Neural crest cell (in vitro differentiated cells): Measurements from ENCODE around the gene PADI2. TPM values are rescaled to one million over a fixed set of nuclear protein-coding genes. Genes with fewer than 3 reads are reported as not detected.

Source experiments
- DNase-seq: peaks from one replicate; pipeline ENCODE4 v3.0.0; 2021; ENCODE audit warnings: low read depth, mixed read lengths, low spot score
- H3K27ac Mint-ChIP-seq: one replicate; pipeline ENCODE4 v1.8.0; 2021; ENCODE audit warnings: mild to moderate bottlenecking, mixed read lengths; ENCODE audit not compliant: unreplicated experiment
- H3K27me3 Mint-ChIP-seq: 2 replicates; pipeline ENCODE4 v1.8.0; 2021; ENCODE audit warnings: low read depth, mild to moderate bottlenecking, mixed read lengths
- H3K36me3 Mint-ChIP-seq: 2 replicates; pipeline ENCODE4 v1.8.0; 2021; ENCODE audit warnings: low read depth, mild to moderate bottlenecking, mixed read lengths
- H3K4me1 Mint-ChIP-seq: 2 replicates; pipeline ENCODE4 v1.8.0; 2021; ENCODE audit warnings: mixed read lengths
- H3K4me3 Mint-ChIP-seq: one replicate; pipeline ENCODE4 v1.8.0; 2021; ENCODE audit warnings: mild to moderate bottlenecking, mixed read lengths
- H3K9me3 Mint-ChIP-seq: 2 replicates; pipeline ENCODE4 v1.8.0; 2021; ENCODE audit warnings: mixed read lengths
- total RNA-seq: library from RNA; stranded (reverse); gene quantifications from 2 replicates; pipeline ENCODE4 v1.2.1, GENCODE V29; 2021
- TF ChIP-seq, protein P1 (sequence below): fragments of 200-600 bp; sonication (generic); conservative IDR thresholded peaks from 2 replicates; pipeline ENCODE4 v1.5.0; 2021; ENCODE audit warnings: antibody characterized with exemption, mild to moderate bottlenecking

PADI2 gene
- total RNA-seq, 1 donor from 2014 or later, result 0.16 TPM

DNA sequence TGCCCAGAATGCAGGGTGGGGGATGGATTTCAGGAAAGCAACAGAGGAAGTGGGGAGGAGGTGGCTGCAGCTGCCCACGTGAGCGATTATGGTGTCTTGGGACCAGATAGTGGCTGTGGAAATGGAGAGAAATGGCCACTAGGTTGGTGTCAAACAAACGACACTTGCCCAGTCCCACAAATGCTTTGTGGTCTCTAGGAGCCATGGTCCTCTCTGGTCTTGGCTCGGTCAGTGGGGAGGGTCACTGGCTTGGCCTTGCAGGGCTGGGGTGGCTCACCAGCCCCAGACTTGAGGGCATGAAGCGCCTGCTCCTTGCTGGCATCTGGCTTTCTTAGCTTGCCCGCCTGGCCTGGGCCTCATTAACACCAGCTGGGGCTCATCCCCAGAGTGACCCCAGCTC is 7.2 kb downstream of the PADI2 start:
- Mint-ChIP-seq H3K9me3 (no peaks in the 10 kb centered on the region), H3K4me3 (no peak overlapping the region), H3K27me3 (peaks cover 41% of the 10 kb centered on the region), H3K36me3 (no peaks in the 10 kb centered on the region), H3K4me1 (peaks cover 19% of the 10 kb centered on the region), H3K27ac (no peak overlapping the region)
- TF ChIP-seq, protein P1, sequence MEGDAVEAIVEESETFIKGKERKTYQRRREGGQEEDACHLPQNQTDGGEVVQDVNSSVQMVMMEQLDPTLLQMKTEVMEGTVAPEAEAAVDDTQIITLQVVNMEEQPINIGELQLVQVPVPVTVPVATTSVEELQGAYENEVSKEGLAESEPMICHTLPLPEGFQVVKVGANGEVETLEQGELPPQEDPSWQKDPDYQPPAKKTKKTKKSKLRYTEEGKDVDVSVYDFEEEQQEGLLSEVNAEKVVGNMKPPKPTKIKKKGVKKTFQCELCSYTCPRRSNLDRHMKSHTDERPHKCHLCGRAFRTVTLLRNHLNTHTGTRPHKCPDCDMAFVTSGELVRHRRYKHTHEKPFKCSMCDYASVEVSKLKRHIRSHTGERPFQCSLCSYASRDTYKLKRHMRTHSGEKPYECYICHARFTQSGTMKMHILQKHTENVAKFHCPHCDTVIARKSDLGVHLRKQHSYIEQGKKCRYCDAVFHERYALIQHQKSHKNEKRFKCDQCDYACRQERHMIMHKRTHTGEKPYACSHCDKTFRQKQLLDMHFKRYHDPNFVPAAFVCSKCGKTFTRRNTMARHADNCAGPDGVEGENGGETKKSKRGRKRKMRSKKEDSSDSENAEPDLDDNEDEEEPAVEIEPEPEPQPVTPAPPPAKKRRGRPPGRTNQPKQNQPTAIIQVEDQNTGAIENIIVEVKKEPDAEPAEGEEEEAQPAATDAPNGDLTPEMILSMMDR, result no peak
- no peak for DNase-seq

DNA sequence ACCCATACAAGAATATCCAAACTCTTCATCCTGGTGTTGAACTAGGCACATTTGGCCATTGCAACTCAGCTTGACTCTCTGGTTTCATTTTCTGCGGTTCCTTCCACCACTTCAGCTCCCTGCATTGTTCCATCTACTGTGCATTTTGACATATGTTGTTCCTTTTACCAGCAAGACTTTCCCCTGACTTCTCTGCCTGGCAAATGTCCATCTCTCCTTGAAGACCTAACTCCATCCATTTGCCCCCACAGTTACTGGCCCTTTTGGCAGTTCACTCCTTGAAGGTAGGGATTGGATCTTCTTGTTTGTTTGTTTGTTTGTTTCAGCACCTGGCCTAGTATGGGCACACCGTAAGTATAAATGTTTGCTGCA is 8.7 kb downstream of the PADI2 start:
- Mint-ChIP-seq H3K27ac (peak overlapping the region; percentile 47), H3K36me3 (no peaks in the 10 kb centered on the region), H3K4me1 (peaks cover 19% of the 10 kb centered on the region), H3K27me3 (peaks cover 31% of the 10 kb centered on the region), H3K9me3 (no peaks in the 10 kb centered on the region), H3K4me3 (no peak overlapping the region)
- no peak for DNase-seq
- TF ChIP-seq, protein P1, result no peak

DNA sequence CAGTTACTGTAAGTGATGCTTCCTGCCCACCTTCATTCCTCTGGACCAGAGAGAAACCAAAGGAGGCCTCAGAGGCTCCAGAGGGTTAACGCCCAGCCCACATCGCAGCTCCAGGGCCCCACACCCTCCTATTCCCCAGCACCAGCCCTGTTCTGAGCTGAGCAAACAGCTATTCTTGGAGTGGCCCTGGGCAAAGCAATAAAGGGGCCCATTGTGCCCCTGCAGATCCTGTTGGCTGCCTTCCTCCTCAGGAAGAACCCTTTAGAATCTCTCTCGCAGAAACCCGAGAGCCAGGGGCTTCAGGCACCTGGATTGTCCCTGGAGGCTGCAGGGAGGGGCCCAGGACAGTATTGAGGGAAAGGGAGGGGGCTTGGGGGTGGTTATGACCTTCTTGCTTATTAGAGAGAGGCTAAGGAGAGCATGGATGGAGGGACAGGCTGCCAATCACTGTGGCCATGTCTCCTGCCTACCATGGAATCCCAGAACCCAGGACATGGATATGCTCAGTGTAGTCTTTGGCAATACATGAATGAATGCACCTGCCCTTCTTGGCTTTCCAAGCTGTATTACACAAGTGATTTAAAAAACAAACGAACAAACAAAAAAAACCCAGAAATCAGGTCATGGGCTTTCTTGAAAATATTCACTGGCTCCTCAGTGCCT is 9.2 kb downstream of the PADI2 start:
- H3K4me3 Mint-ChIP-seq, result peak overlapping the region; percentile 49
- peak; percentile 29 for DNase-seq
- H3K4me1 Mint-ChIP-seq, result peaks cover 19% of the 10 kb centered on the region
- H3K36me3 Mint-ChIP-seq, result no peaks in the 10 kb centered on the region
- no peak overlapping the region for H3K27ac Mint-ChIP-seq
- peaks cover 26% of the 10 kb centered on the region for H3K27me3 Mint-ChIP-seq
- TF ChIP-seq, protein P1, result no peak
- H3K9me3 Mint-ChIP-seq, result no peaks in the 10 kb centered on the region

DNA sequence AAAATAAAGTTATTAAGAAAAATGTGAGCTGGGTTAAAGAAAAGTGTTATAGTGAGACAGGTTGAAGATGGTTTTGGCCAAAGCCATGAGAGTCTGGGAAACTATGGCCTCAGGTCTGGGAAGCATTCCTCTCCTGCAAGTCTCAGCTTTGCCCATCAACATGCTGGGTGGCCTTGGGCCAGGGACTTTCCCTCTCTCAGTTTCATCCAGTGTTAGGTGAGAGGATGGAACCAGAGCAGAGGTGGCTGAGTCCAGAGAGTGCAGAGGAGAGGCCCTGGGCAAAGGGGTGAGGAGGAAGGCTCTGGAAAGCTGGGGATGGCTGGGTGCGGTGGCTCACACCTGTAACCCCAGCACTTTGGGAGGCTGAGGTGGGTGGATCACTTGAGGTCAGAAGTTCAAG is 10.5 kb downstream of the PADI2 start:
- H3K9me3 Mint-ChIP-seq, result no peaks in the 10 kb centered on the region
- peaks cover 19% of the 10 kb centered on the region for H3K4me1 Mint-ChIP-seq
- no peaks in the 10 kb centered on the region for H3K36me3 Mint-ChIP-seq
- DNase-seq, result no peak
- TF ChIP-seq, protein P1, result no peak
- H3K4me3 Mint-ChIP-seq, result no peak overlapping the region
- peak overlapping the region; percentile 88 for H3K27ac Mint-ChIP-seq
- peaks cover 16% of the 10 kb centered on the region for H3K27me3 Mint-ChIP-seq

DNA sequence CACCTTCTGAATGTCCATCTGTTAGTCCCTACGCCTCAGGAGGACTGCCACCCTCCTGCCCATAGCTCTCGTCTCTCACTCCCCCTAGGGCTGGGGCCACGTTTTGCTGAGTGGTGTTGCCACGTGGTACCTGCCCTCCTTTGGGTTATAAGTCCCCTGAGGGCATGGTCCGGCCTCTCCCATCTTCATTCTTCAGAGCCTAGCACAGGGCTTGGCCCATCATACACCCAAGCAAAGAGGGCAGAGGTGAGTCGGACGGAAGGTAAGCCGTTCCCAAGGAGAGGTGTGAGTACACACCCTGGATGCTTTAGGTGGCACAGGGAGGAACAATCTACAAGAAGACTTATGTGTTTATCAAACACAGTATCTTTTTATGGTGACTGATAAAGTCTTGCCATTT is 10.9 kb downstream of the PADI2 start:
- peaks cover 19% of the 10 kb centered on the region for H3K4me1 Mint-ChIP-seq
- TF ChIP-seq, protein P1, result no peak
- peak overlapping the region; percentile 88 for H3K27ac Mint-ChIP-seq

More for the DNA sequence above, 10.9 kb downstream of the PADI2 start:
- no peak overlapping the region for H3K4me3 Mint-ChIP-seq
- no peaks in the 10 kb centered on the region for H3K36me3 Mint-ChIP-seq
- peaks cover 16% of the 10 kb centered on the region for H3K27me3 Mint-ChIP-seq
- DNase-seq, result no peak
- H3K9me3 Mint-ChIP-seq, result no peaks in the 10 kb centered on the region
